AG08396 (cell line): ENCODE measurements around the gene ZNF385A.
"Not testable (repeated sequence)": the region's sequence is repeated elsewhere in the genome, so short reads cannot be mapped to it uniquely, and the experiment has no call there.

Experiments
- DNase-seq: peaks from one replicate; pipeline ENCODE4 v3.0.0; 2012; ENCODE audit warnings: low spot score, mixed read lengths

ZNF385A gene

DNA sequence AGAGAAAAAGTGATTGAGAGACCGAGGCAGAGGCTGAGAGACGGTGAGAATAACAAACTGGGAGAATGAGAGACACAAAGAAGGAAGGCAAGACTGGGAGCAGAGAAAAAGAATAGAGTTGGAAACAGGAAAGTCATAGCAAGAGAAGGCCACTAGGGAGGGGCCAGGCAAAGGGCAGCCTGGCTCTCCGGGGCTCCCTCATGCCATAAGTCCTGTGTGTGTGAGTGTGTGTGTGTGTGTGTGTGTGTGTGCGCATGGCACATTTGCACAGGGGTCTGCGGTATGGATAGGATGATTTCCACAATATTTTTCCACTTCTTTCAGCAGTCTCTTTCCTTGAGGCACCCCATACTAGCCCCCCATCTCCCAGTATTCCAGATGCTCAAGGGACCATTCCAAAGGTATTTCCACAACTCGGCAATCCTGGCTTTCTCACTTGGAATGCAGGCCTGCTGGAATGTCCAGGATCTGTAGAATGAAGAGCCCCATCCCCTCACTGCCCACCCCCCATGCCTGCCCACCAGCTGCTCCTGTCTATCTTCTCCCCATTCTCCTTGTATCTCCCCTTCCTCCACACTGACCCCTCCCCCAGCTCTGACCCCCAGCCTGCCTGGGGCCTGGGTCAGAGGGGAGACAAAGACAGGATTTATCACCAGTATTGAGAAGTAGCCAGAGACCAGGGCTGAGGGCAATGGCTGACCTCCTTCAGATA lies 29.3 kb downstream of the ZNF385A start:
- DNase-seq, result no peak

DNA sequence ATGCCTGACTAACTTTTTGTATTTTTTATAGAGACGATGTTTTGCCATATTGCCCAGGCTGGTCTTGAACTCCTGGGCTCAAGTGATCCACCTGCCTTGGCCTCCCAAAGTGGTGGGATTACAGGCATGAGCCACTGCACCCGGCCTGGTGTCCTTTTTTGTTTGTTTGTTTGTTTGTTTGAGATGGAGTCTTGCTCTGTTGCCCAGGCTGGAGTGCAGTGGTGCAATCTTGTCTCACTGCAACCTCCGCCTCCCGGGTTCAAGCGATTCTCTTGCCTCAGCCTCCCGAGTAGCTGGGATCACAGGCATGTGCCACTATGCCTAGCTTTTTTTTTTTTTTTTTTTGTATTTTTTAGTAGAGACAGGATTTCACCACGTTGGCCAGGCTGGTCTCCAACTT lies 30.3 kb downstream of the ZNF385A start:
- not testable (repeated sequence) for DNase-seq

DNA sequence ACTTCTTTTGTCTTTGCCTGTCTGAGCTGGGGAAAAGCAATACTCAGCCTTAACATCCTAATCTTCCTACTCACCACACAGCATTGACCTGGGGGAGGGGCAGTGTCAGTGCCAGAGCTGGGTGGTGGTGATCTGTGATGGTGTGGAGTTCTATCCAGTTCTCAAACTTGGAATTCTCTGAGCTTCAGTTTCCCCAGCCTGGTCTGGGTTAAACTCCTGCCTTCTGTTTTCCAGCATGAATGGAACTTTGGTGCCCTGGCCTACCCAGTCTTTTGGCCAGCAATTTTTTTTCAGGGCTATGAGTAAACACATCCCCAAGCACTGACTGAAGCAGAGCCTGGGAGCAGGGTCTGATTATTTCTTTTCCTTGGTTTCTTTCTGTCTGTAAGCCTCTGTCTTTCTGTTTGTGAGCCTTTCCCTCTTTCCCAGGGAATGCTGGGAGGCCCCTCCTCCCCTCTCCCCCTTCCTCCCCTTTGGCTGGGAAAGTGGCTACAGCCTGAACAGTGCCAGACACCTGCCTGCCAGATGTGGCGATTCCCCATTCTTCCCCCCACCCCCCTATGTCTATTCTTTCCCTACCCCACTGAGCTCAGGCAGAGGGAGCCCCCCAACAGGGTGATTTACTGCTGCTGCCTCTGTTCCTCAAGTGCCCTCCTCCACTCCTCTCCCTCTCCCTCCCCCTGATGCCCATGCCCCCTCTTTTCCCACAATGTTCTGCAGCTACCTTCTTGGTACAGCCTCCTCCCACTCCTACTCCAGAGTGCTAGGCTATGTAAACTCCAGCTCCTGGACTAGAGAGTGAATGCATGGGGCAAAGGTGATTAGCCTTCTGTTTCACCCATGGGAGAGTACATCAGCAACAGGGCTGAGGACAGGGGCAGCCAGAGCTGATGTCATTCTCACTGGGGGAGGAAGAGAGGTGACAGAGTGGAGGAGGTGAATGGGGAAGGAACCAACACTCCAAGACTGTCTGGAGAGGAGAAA lies 31.4 kb downstream of the ZNF385A start:
- DNase-seq, result no peak

DNA sequence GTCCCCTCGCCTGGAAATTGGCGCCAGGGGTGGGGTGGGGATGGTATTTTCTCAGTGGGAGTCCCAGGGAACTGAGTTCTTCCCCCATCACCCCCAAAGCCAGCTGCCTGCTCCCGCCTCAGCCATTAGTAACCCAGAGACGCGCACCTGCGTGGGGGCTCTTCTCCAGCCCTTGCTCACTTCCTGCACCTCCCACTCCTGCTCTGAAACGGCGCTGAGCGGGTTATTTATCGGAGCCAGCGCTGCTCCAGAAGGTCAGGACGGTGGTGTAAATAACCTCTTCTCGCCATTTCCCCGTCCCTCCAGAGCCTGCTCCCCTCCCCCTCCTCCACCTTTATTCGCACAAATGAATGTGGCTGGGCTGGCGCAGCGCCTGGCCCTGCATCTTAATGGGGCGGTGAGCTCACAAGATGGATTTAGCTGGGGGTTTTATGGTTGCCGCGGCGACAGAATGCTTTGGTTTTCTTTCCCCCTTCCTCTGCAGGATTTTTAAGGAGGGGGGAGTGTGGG lies 32.5 kb downstream of the ZNF385A start:
- no peak for DNase-seq

DNA sequence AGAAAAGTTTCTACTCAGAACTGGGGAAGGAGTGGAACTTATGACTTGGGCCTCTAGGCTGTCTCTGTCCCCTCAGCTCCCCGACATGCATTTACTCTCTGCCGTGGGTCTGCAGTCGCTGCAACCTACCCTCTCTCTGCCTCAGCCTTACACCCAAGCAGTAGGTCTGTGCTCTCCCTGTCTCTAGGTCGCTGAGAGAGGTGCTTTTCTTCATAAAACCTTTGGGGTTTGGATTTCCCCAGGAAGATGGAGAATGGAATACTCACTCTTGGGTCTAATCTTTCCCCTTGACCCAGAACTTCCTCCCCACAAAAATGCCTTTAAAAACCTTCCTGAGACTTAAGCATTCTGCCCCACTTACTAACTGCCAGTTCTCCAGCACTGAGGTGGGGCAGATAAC lies 33.2 kb downstream of the ZNF385A start:
- DNase-seq, result no peak

DNA sequence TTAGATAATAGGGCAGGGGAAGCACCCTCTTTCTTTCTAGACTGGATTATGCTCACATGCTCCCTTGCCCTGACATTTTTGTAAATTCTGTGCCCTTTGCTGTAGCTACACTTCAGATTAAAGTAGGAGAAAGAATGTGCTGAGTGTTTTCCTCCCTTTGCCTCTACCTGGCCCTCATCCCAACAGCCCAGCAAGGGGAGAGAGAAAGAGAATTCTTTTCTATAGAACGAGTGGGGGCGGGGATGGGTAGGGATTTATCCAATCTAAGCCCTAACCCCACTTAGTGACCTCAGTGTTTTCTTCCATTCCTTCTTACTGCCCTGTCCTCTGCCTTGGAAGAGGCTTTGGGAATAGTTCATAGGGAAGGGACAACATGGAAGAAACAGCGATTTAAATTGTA lies 33.8 kb downstream of the ZNF385A start:
- no peak for DNase-seq

DNA sequence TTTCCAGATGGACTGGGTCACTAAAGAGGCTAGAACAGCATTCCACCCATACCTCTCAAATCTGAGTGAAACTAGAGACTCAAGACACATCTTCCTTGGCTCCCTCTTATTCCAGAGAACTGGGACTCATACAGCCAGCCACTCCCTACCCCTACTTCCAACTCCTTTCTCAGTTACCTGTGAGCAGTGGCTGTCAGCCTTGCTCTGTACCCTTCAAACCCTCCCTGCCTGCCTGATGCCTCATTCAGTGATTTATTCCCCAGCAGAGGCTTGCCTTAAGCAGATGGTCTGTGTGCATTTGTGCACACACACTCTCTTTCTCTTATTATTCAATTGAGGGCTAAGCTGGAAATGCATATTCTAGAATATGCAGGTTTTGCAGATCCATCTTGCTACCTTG lies 34.9 kb downstream of the ZNF385A start:
- DNase-seq, result no peak

DNA sequence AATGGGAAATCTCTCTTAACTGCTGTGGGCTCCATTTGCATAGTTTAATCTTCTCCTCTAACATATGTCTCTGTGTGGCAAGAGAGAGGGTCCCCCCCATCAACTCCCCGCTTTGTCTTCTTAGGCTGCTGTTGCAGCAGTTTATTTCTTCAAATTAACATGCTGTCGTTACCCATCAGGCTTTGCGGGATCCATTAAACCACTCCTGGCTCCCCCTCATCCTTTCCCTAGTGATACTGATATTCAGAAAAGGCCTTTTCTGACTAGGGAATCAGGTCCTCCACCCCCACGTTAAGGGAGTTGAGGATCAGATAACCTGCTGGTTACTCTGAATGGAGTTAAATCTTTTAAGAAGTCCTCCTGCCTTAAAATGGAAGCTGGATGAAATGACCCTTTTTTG lies 35.5 kb downstream of the ZNF385A start:
- no peak for DNase-seq

DNA sequence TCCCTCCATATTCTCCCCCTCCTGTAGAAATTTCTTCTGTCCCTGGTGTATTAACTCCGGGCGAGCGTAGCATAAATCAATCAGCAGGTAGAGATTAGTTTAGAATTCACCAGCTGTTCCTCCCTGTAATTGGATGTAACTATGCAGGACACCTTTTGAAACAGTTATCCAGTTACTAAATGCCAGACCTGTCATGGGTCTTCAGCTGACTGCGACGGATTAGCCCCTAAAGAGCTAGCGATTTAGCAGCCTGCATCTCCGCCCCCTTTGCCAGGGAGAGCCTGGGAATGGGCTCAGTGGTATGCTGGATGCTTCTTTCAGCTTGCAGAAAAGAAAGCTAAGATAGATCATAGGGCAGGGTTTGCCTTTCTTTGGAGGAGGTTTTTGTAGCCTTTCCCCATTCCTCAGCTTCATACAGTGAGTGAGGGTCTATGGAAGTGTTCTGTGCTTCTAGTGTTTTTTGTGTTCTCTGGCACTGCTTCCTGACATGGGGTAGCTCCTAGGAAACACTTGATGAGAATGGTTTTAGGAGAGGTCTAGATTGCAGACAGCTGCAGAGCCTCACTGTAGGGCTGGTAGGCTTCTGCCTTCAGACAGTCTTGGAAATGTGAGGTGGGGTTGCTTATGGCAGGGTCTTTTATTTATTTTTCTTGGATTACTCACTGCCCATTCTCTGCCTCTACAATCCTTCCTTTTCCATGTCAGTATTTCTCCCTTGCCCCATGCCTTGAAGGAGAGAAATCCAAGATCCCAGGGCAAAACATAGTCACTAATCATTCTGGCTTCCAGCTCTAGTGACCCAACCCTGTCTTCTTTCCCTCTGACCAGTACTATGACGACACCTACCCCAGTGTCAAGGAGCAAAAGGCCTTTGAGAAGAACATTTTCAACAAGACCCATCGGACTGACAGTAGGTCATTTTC lies 42.9 kb downstream of the ZNF385A start:
- DNase-seq, result no peak

DNA sequence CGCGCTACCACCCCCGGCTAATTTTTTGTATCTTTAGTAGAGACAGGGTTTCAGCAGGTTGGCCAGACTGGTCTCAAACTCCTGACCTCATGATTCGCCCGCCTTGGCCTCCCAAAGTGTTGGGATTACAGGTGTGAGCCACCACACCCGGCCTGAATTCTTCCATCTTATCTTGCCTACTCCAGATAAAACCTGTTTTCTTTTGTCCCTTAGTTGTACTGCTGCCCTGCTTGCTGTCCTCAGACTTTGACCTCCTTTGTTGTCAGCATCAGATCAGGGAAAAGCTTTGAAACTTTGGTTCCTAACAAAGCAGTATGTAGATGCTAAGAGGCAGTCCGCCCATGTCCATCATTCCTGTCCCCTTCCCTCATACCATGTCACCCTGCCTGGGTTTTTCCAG lies 43.7 kb downstream of the ZNF385A start:
- no peak for DNase-seq

DNA sequence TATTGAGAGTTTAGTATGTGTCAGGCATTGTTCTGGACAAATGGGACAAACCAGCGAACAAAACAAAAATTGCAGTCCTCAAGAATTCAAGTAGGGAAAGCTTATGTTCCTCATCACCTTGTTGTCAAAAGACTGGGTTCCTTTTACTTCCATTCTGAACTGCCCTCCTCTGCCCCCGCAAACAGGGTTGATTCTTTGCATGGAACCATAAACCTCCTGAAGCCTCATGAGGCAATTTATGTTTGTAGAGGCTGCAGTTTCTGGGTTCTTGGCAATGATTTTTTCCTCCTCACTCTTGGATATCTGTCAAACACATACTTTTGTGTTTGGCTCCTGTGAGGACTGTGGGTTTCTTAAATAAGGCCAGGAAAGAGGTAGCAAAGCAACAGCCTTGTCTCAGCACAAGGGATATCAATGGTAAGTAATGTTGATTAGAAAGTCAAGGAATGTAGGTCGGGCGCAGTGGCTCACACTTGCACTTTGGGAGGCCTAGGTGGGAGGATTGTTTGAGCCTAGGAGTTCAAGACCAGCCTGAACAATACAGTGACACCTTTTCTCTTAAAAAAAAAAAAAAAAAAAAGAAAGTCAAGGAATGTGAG lies 45.7 kb downstream of the ZNF385A start:
- DNase-seq, result no peak

DNA sequence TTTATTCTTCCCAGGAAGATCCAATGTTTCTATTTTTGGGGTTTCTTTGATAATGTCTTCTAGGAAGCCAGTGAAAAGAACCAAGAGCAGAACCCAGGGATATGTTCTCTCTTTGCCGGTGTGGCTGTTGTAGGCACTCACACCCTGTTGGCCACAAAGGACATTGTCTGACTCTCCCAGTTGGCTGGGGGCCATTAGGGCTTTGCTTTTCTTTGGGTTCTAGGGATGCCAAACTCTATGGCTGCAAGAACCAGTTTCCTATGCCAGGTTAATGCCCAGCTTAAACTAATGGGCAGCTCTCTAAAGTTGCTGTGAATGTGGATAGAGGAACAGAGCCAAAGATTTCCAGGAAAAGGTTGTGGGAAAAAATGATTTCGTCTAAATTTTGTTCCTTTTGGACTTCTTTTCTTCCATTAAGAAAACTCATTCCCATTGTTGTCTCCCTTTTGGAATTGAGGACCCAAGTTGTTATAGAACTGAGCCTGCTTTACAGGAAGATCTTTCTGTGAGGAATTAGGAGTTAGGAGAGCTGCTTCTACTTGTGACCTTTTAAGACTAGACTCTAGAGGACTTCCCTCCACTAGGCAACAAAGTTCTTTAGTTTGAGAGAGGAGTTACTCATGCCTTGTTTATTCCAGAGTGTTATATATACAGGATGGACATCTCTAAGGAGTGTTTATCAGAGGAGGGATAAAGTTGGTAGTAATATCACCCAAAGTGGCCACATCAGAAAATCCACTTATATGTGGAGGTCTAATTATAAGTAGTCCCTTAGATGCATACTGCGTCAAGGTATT lies 46.5 kb downstream of the ZNF385A start:
- no peak for DNase-seq

DNA sequence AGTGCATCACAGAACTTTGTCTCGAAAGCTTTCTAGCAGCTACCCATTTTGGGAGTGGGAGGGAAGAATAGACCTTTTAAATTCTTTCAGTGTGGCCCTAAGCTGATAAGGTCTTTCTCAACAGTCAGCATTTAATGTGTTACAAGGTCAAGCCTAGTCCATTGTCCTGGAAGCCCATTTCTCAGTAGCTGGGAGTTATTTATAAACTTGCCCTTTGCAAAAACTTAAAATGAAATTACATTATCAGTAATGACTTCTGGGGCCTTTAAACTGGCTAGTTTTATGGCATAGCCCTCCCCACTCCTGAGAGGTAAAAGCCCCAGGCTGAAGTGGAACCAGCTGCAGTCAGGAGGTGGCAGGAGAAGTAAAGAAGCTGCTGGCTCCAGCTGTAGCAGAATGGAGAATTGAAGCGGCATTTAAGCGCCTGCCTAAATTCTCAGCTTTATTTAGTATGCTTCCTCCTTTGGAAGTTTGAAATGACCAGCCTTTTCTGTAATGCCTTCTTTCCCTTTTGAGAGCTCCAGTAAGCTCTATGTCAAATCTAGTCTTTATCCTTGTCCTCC lies 47.2 kb downstream of the ZNF385A start:
- DNase-seq, result no peak

DNA sequence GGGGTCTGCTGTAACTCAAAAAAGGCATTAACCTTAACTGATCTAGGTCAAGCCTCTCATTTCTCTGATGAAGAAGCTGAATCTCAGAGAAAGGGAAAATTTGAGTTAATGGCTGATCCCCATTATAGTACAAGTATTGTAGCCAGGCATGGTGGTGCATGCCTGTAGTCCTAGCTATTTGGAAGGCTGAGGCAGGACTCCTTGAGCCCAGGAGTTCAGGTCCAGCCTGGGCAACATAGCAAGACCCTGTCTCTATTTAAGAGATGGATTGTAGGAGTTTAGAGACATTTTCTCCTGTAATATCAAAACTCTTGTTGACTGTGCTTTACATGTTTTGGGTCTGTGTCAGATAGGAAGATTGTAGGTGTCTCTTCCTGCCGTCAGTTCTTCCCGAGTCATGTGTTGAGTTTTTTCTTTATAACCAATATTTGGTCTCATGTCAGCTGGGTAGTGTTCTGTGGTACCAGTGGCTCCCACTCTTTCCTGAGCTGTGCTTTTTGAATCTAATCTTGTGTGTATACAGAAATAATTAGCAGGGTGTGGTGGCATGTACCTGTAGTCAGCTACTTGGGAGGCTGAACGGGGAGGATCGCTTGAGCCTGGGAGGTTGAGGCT lies 51.0 kb downstream of the ZNF385A start:
- no peak for DNase-seq

DNA sequence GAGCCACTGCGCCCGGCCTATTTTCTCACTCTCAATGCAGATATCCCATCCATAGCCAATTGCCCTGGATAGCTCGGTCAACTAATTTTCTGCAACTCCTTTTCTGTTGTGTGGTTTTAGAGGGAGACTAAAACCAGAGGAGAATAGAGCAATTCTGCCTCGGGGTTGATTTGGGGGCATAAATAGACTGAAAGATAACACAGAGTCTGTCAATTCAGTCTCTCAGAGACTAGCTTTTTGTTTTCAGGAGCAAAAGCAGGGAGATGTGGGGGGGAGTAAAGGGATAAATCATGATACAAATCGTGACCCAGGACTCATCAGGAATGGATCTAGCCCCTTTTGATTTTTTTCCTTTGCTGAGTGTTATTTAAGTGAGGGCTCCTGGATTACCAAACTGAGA lies 53.1 kb downstream of the ZNF385A start:
- no peak for DNase-seq

DNA sequence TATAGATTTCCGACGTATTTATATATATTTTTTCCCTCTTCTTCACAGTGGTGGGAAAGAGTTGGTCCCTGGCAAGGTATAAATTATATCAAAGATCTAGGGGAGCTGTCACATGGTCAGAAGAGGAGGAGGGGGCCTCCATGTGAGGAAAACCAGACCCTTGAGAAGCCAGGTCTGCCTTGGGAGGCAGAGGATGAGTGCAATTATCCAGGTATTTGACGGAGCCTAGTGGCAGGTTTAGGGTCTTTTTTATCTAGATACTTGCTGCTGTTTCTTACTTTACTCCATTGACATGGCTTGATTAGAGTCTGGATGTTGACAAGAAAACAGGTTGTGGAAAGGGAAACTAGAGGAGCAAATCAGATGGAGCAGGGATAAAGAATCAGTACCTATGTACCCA lies 54.1 kb downstream of the ZNF385A start:
- DNase-seq, result no peak

DNA sequence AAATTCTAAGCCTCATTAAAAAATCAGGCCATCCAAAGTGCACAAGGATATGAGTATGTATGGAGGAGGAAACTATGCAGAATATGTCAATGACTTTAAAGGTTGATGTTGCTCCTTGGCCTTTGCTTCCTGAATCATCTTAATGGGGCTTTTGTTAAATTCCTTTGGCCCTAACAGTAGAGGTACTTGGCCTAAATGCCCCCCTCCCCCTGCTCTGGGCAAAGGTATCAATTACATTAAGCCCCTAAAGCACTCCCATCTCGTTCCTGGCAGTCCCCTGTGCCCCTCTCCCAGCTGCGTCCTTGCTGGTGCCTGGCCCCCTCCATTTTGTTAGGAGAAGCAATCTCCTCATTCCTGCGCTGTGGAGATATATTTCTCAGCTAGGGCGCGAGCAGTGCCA lies 54.8 kb downstream of the ZNF385A start:
- no peak for DNase-seq

DNA sequence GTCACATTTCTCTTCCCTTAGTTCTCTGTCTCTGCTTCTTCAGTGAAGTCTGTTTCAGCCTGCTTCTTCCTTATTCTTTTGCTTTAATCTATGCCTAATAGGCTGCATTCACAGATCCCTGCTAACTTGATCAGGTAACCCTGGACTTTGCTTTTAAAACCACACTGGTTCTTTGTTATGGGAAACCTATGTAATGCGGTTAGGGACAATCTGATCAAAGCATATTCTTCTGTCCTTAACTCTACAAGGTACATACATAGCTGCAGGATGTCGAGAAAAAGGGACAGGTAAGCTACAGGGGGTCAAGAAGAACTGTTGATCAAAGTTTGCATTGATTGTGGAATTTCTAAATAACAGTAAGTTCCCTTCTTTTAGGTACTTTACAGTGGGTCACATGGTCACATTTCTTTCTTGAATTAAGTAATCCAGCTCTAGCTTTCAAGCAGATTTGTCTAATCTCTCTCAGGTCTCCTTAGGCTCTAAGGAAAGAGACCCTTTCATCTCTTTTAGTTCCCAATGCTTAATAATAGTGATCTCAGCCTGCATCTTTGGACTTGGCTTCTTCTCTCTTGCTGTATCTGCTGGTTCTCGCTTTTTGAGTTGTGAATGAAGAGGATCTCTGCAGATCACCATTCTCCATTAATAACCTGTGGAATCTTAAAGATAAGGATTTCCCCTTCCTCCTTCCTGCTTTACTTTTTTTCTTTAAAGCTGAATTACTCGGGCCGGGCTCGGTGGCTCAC lies 55.8 kb downstream of the ZNF385A start:
- no peak for DNase-seq

DNA sequence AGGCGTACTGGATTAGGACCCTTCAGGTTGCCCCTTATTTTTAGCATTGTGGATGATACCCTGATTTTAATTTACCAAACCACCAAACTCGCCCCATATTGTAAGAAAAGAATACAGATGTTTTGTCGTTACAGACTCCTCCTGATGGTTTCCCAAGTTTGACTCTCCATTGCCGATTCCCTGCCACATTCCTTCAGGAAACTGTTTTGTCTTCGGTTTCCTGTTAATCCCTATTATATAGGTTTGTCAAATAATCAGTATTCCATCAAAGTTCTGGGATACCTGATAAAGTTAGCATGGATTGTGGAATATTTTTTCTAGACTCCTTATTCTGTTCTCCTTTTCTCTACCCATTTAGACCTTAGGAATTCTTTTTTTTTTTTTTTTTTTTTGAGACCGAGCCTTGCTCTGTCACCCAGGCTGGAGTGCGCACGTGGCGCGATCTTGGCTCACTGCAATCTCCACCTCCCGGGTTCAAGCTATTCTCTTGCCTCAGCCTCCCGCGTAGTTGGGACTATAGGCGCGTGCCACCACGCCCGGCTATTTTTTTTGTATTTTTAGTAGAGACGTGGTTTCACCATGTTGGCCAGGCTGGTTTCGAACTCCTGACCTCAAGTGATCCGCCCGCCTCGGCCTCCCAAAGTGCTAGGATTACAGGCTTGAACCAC lies 59.0 kb downstream of the ZNF385A start:
- DNase-seq, result not testable (repeated sequence)
